IMR-90 (cell line): ENCODE data around the gene TRPC6.

Experiments used
- MAFK ChIP-seq: IDR thresholded peaks from 2 replicates; pipeline ENCODE4 v1.6.1; 2012; ENCODE audit warnings: low read depth, low read length, improper control_type of control experiment
- RFX5 ChIP-seq: IDR thresholded peaks from 2 replicates; pipeline ENCODE4 v1.8.0; 2012; ENCODE audit warnings: low read depth, mild to moderate bottlenecking, low read length, moderate library complexity
- TF ChIP-seq, protein P1 (sequence below): conservative IDR thresholded peaks from 2 replicates; pipeline ENCODE4 v1.5.1; 2012; ENCODE audit warnings: mild to moderate bottlenecking, low read depth, low read length, improper control_type of control experiment

DNA sequence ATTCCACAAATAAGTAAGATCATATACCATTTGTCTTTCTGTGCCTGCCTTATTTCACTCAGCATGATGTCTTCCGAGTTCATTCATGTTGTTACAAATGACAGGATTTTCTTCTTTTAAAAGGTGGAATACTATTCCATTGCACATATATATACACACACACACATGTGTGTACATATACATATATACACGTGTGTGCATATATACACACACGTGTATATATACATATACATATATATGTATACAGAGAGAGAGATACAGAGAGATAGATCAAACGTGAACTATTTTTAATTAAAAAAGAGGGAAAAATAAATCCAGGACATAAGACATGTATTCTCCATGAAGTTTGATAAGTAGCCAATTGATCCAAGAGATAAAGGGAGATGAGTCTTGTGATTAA, 108.1 kb downstream of the TRPC6 start:
- TF ChIP-seq RFX5 (no peak), MAFK (no peak)
- TF ChIP-seq, protein P1, sequence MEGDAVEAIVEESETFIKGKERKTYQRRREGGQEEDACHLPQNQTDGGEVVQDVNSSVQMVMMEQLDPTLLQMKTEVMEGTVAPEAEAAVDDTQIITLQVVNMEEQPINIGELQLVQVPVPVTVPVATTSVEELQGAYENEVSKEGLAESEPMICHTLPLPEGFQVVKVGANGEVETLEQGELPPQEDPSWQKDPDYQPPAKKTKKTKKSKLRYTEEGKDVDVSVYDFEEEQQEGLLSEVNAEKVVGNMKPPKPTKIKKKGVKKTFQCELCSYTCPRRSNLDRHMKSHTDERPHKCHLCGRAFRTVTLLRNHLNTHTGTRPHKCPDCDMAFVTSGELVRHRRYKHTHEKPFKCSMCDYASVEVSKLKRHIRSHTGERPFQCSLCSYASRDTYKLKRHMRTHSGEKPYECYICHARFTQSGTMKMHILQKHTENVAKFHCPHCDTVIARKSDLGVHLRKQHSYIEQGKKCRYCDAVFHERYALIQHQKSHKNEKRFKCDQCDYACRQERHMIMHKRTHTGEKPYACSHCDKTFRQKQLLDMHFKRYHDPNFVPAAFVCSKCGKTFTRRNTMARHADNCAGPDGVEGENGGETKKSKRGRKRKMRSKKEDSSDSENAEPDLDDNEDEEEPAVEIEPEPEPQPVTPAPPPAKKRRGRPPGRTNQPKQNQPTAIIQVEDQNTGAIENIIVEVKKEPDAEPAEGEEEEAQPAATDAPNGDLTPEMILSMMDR = no peak
